ENCODE results near the gene TMEM39A.

TMEM39A gene

GRCh38 chr3:119418641-119419040 lies 44.8 kb downstream of the TMEM39A start:
- TF ChIP-seq CTCF (IDR thresholded peaks at IDR 0.05; ENCODE audit: extremely low read depth, insufficient read depth, missing control alignments) = no peak
- DNase-seq (ENCODE audit: low spot score) = no peak
- in situ Hi-C loops (cut with MboI; ENCODE audit: low pct_unique_long_range_greater_than_20kb, low sequenced_read_pairs, unreplicated experiment) = no loop called here

- no peak for TF ChIP-seq CTCF (IDR thresholded peaks at IDR 0.05; ENCODE audit: extremely low read depth, insufficient read depth, missing control alignments)
- in situ Hi-C loops (cut with MboI; ENCODE audit: low pct_unique_long_range_greater_than_20kb, low sequenced_read_pairs, unreplicated experiment) = no loop called here
- no peak for DNase-seq (ENCODE audit: low spot score)
These were observed 45.5 kb downstream of the TMEM39A start for GRCh38 chr3:119417771-119418512.

GRCh38 chr3:119416873-119417272 lies 46.5 kb downstream of the TMEM39A start:
- DNase-seq (ENCODE audit: low spot score) = no peak
- no peak for TF ChIP-seq CTCF (IDR thresholded peaks at IDR 0.05; ENCODE audit: extremely low read depth, insufficient read depth, missing control alignments)
- in situ Hi-C loops (cut with MboI; ENCODE audit: low pct_unique_long_range_greater_than_20kb, low sequenced_read_pairs, unreplicated experiment) = no loop called here

GRCh38 chr3:119413603-119414280 lies 49.7 kb downstream of the TMEM39A start:
- in situ Hi-C loops (cut with MboI; ENCODE audit: low pct_unique_long_range_greater_than_20kb, low sequenced_read_pairs, unreplicated experiment) = no loop called here
- DNase-seq (ENCODE audit: low spot score) = no peak

GRCh38 chr3:119409844-119410243 lies 53.6 kb downstream of the TMEM39A start:
- in situ Hi-C loops (cut with MboI; ENCODE audit: low pct_unique_long_range_greater_than_20kb, low sequenced_read_pairs, unreplicated experiment) = no loop called here
- TF ChIP-seq CTCF (IDR thresholded peaks at IDR 0.05; ENCODE audit: extremely low read depth, insufficient read depth, missing control alignments) = no peak
- no peak for DNase-seq (ENCODE audit: low spot score)

More at GRCh38 chr3:119413603-119414280, 49.7 kb downstream of the TMEM39A start:
- no peak for TF ChIP-seq CTCF (IDR thresholded peaks at IDR 0.05; ENCODE audit: extremely low read depth, insufficient read depth, missing control alignments)

- in situ Hi-C loops (cut with MboI; ENCODE audit: low pct_unique_long_range_greater_than_20kb, low sequenced_read_pairs, unreplicated experiment) = no loop called here
- TF ChIP-seq CTCF (IDR thresholded peaks at IDR 0.05; ENCODE audit: extremely low read depth, insufficient read depth, missing control alignments) = no peak
- no peak for DNase-seq (ENCODE audit: low spot score)
These were observed 55.0 kb downstream of the TMEM39A start for GRCh38 chr3:119408243-119408950.

All from GM13977 (cell line).